GM12875 (cell line): ENCODE data around the gene SEMA5A.

ENCODE experiments used
- H3K4me3 ChIP-seq: one replicate; pipeline ENCODE4 v1.5.1; 2011; ENCODE audit warnings: low read depth, low read length, control low read depth
- TF ChIP-seq, protein P1 (sequence below): IDR thresholded peaks from 2 replicates; pipeline ENCODE4 v1.5.1; 2011; ENCODE audit warnings: low read depth, mild to moderate bottlenecking, control low read depth, inconsistent platforms, low read length, moderate library complexity, borderline replicate concordance; ENCODE audit not compliant: insufficient read depth

SEMA5A gene

GRCh38 chr5:9468060-9468388 lies 77.9 kb downstream of the SEMA5A start:
- H3K4me3 ChIP-seq: no peak overlapping the region
- TF ChIP-seq, protein P1, sequence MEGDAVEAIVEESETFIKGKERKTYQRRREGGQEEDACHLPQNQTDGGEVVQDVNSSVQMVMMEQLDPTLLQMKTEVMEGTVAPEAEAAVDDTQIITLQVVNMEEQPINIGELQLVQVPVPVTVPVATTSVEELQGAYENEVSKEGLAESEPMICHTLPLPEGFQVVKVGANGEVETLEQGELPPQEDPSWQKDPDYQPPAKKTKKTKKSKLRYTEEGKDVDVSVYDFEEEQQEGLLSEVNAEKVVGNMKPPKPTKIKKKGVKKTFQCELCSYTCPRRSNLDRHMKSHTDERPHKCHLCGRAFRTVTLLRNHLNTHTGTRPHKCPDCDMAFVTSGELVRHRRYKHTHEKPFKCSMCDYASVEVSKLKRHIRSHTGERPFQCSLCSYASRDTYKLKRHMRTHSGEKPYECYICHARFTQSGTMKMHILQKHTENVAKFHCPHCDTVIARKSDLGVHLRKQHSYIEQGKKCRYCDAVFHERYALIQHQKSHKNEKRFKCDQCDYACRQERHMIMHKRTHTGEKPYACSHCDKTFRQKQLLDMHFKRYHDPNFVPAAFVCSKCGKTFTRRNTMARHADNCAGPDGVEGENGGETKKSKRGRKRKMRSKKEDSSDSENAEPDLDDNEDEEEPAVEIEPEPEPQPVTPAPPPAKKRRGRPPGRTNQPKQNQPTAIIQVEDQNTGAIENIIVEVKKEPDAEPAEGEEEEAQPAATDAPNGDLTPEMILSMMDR: no peak

DNA sequence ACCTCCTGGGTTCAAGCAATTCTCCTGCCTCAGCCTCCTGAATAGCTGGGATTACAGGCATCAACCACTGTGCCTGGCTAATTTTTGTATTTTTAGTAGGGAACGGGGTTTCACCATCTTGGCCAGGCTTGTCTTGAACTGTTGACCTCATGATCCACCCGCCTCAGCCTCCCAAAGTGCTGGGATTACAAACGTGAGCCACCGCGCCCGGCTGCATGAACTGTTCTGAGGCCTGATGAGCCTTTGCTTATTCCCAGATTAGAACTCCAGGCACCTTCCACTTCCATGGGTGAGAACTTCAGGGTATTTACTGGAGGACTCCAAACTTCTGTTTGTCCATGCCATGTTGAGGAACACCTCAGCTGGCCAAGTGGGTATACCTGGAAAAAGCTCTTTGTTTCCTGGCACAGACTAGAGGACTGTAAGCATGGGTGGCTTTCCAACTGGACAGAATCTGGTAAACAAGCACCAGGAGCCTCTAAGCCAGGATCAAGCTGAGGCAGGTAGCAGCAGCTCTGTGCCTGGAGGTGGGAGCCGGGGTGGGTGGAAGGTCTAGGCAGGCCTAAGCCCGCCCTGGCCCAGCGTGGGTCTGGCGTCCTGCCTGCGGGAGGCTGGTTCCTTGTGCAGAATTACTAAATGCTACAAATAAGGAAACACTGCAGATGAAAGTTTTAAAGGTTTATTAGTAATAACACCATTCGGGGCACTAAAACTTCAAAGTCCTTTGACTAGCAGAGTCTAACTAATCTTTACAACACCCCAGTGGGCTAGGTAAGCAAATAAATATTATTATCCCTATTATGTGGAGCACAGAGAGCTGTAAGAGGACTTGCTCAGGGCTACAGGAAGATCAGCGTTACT lies 78.4 kb downstream of the SEMA5A start:
- TF ChIP-seq, protein P1: no peak
- H3K4me3 ChIP-seq: no peak overlapping the region

- H3K4me3 ChIP-seq: no peak overlapping the region
- TF ChIP-seq, protein P1: no peak
Observed at GRCh38 chr5:9466697-9467096, 79.2 kb downstream of the SEMA5A start.

- TF ChIP-seq, protein P1: no peak
- no peak overlapping the region for H3K4me3 ChIP-seq
Observed at GRCh38 chr5:9464478-9464877, 81.4 kb downstream of the SEMA5A start.

DNA sequence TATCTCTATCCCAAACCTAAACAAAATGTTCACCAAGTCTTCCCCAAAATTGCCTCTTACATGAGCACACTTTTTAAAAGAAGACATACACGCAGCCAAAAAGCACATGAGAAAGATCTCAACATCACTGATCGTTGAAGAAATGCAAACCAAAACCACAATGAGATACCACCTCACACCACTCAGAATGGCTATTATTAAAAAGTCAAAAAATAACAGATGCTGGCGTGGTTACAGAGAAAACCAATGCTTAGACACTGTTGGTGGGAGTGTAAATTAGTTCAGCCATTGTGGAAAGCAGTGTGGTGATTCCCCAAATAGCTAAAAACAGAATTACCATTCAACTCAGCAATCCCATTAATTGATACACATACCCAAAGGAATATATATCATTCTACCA lies 83.8 kb downstream of the SEMA5A start:
- no peak overlapping the region for H3K4me3 ChIP-seq
- TF ChIP-seq, protein P1: no peak

- TF ChIP-seq, protein P1: no peak
- no peak overlapping the region for H3K4me3 ChIP-seq
Observed at GRCh38 chr5:9460885-9461645, 84.8 kb downstream of the SEMA5A start.
